Thyroid gland (tissue), 4 donors: ENCODE measurements around the gene PNKP. TPM values are rescaled to one million over a fixed set of nuclear protein-coding genes. Genes with fewer than 3 reads are reported as not detected.
A peak's percentile ranks its signal among the peaks of the same experiment; 100 is the strongest.

Experiments
- DNase-seq, 2 donors: peaks; one replicate each; pipeline ENCODE4 v3.0.0-alpha.2; 2019
- H3K27ac ChIP-seq, 3 donors: fragments of 200-600 bp; sonication (generic); 1 replicate in 2 of 3; 2 replicates in 1 of 3; pipeline ENCODE4 v1.5.1; 2016 to 2019; ENCODE audit warnings: mild to moderate bottlenecking in 1 of 3, moderate library complexity in 1 of 3
- H3K27me3 ChIP-seq: fragments of 200-600 bp; sonication (generic); one replicate; pipeline ENCODE4 v1.5.1; 2019
- H3K36me3 ChIP-seq, 2 donors: fragments of 200-600 bp; sonication (generic); one replicate each; pipeline ENCODE4 v1.5.1; 2016 to 2019
- H3K4me1 ChIP-seq, 2 donors: fragments of 200-600 bp; sonication (generic); one replicate each; pipeline ENCODE4 v1.5.1; 2017 to 2019
- H3K4me3 ChIP-seq, 3 donors: fragments of 200-600 bp; sonication (generic); replicated peaks in 1 of 3; 1 replicate in 2 of 3; 2 replicates in 1 of 3; pipeline ENCODE4 v1.5.1; 2016; ENCODE audit warnings: mild to moderate bottlenecking in 1 of 3
- H3K9me3 ChIP-seq: fragments of 200-600 bp; sonication (generic); one replicate; pipeline ENCODE4 v1.5.1; 2017
- POLR2A ChIP-seq, 2 donors: fragments of 450-650 bp; IDR thresholded peaks; one replicate each; pipeline ENCODE4 v1.6.1; 2017; ENCODE audit warnings: antibody characterized with exemption in 2 of 2, mild to moderate bottlenecking in 2 of 2, moderate library complexity in 1 of 2
- WGBS, 2 donors: methylation state at CpG; one replicate each; pipeline ENCODE4 v1.1.5; 2017; 5-methylcytosine and 5-hydroxymethylcytosine counted together
- intact Hi-C: fragments of 100-400 bp; cut with DNase I; formaldehyde crosslinking; loops from one replicate; pipeline ENCODE4 v1.15.1; 2023
- total RNA-seq, 4 donors: library from RNA; depleted of rRNA; stranded (reverse); fragments of >200 nt; gene quantifications; one replicate each; pipeline ENCODE4 v1.2.3, GENCODE V29; 2016
- TF ChIP-seq, protein P1 (sequence below), 6 experiments: fragments of 200-600 bp in 3 of 6; fragments of 450-650 bp in 3 of 6; sonication (generic) in 3 of 6; IDR thresholded peaks; one replicate each; pipeline ENCODE4 v1.5.1; 2016 to 2019; ENCODE audit warnings: antibody characterized with exemption in 6 of 6, mild to moderate bottlenecking in 2 of 6, inconsistent platforms in 1 of 6, moderate library complexity in 1 of 6

The PNKP gene
- 100 to 1,000 TPM in 1 of 4 donors, 10 to 100 TPM in 3; 54.6 to 124 (median 84.3) TPM for total RNA-seq

GRCh38 chr19:49866933-49867782, at the start of gene PNKP:
Gene PNKP (minus strand): TSS chr19:49867576. CDS start chr19:49867204, 372 bp downstream.
- TF ChIP-seq POLR2A (IDR thresholded peaks at IDR 0.05), result peak in 1 of 2 donors; percentile 74
- TF ChIP-seq, protein P1, sequence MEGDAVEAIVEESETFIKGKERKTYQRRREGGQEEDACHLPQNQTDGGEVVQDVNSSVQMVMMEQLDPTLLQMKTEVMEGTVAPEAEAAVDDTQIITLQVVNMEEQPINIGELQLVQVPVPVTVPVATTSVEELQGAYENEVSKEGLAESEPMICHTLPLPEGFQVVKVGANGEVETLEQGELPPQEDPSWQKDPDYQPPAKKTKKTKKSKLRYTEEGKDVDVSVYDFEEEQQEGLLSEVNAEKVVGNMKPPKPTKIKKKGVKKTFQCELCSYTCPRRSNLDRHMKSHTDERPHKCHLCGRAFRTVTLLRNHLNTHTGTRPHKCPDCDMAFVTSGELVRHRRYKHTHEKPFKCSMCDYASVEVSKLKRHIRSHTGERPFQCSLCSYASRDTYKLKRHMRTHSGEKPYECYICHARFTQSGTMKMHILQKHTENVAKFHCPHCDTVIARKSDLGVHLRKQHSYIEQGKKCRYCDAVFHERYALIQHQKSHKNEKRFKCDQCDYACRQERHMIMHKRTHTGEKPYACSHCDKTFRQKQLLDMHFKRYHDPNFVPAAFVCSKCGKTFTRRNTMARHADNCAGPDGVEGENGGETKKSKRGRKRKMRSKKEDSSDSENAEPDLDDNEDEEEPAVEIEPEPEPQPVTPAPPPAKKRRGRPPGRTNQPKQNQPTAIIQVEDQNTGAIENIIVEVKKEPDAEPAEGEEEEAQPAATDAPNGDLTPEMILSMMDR (IDR thresholded peaks at IDR 0.05), result no peak
- no peaks in the 10 kb centered on the region for H3K9me3 ChIP-seq
- H3K36me3 ChIP-seq, result peaks cover 10 to 17% of the 10 kb centered on the region in 2 donors
- 1 to 3% methylated on average over 41 to 46 of the region's 65 CpGs for WGBS, 2 donors
- peaks cover 22 to 48% of the 10 kb centered on the region in 2 donors for H3K4me1 ChIP-seq
- peak within 1 kb of the TSS; percentile 70 to 95 (median 90) for H3K27ac ChIP-seq
- intact Hi-C loops, result no loop called here
- peak; percentile 94 to 95 for DNase-seq
- H3K27me3 ChIP-seq, result no peaks in the 10 kb centered on the region
- peak within 1 kb of the TSS; percentile 30 to 77 (median 71) for H3K4me3 ChIP-seq

- DNase-seq, result no peak
- intact Hi-C loops, result no loop called here
- H3K36me3 ChIP-seq, result no peaks in the 10 kb centered on the region
Observed at GRCh38 chr19:49915271-49915670, 47.9 kb upstream of the PNKP start.

DNA sequence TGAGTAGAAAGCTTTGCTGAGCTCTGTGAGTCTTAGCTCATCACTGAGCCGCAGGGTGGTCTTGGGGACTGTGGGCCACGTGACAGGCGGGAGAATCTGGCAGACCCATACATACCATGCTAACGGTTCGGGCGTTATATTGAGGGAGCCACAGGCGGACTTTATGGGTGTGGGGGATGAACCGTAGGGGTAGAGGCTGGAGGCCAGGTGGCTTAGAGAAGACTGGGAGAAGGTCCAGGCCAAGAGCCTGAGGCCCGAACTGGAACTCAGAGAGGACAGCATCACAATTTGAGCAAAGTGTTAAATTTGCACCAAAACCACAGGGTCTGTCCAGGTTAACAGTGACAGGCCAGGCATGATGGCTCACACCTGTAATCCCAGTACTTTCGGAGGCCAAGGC, 46.3 kb upstream of the PNKP start:
- H3K27ac ChIP-seq, result no peak overlapping the region
- no peak overlapping the region for H3K4me3 ChIP-seq
- H3K36me3 ChIP-seq, result peaks cover 4% of the 10 kb centered on the region in 2 donors
- no peak for DNase-seq
- WGBS, 2 donors, result 91 to 95% methylated on average over 10 of the region's 10 CpGs
- TF ChIP-seq, protein P1 (IDR thresholded peaks at IDR 0.05), result no peak
- no peak for TF ChIP-seq POLR2A (IDR thresholded peaks at IDR 0.05)
- H3K9me3 ChIP-seq, result no peaks in the 10 kb centered on the region
- H3K27me3 ChIP-seq, result no peaks in the 10 kb centered on the region
- peaks cover 8 to 23% of the 10 kb centered on the region in 2 donors for H3K4me1 ChIP-seq
- intact Hi-C loops, result no loop called here

More at GRCh38 chr19:49915271-49915670, 47.9 kb upstream of the PNKP start:
- Histone ChIP-seq H3K27me3 (no peaks in the 10 kb centered on the region), H3K27ac (no peak overlapping the region), H3K9me3 (no peaks in the 10 kb centered on the region), H3K4me1 (peaks cover 8 to 23% of the 10 kb centered on the region in 2 donors), H3K4me3 (no peak overlapping the region)
- WGBS, 2 donors, result 96% methylated on average over 6 of the region's 6 CpGs
- TF ChIP-seq POLR2A (IDR thresholded peaks at IDR 0.05), result no peak
- TF ChIP-seq, protein P1 (IDR thresholded peaks at IDR 0.05), result no peak

GRCh38 chr19:49912965-49913685, 45.7 kb upstream of the PNKP start:
- peaks cover 7 to 9% of the 10 kb centered on the region in 2 donors for H3K36me3 ChIP-seq
- peaks cover 8 to 23% of the 10 kb centered on the region in 2 donors for H3K4me1 ChIP-seq
- H3K4me3 ChIP-seq, result no peak overlapping the region
- peak; percentile 38 to 53 for DNase-seq
- H3K27me3 ChIP-seq, result no peaks in the 10 kb centered on the region
- H3K27ac ChIP-seq, result no peak overlapping the region
- intact Hi-C loops, result no loop called here
- H3K9me3 ChIP-seq, result no peaks in the 10 kb centered on the region
- WGBS, 2 donors, result 65 to 72% methylated on average over 21 of the region's 21 CpGs
- TF ChIP-seq POLR2A (IDR thresholded peaks at IDR 0.05), result no peak

- TF ChIP-seq POLR2A (IDR thresholded peaks at IDR 0.05), result no peak
- TF ChIP-seq, protein P1 (IDR thresholded peaks at IDR 0.05), result no peak
- no peak overlapping the region for H3K4me3 ChIP-seq
- peaks cover 13 to 15% of the 10 kb centered on the region in 2 donors for H3K36me3 ChIP-seq
- H3K27ac ChIP-seq, result peak overlapping the region; percentile 39 to 55 (median 45)
- no peaks in the 10 kb centered on the region for H3K27me3 ChIP-seq
- peaks cover 8 to 23% of the 10 kb centered on the region in 2 donors for H3K4me1 ChIP-seq
- 44 to 47% methylated on average over 9 of the region's 9 CpGs for WGBS, 2 donors
- peak; percentile 47 to 49 for DNase-seq
- intact Hi-C loops, result no loop called here
- H3K9me3 ChIP-seq, result no peaks in the 10 kb centered on the region
Observed at GRCh38 chr19:49911381-49912145, 44.2 kb upstream of the PNKP start.
